MCF 10A (cell line): ENCODE data around the gene ARMH3. TPM values are rescaled to one million over a fixed set of nuclear protein-coding genes. Genes with fewer than 3 reads are reported as not detected.
"Not testable (repeated sequence)": the region's sequence is repeated elsewhere in the genome, so short reads cannot be mapped to it uniquely, and the experiment has no call there.

ENCODE experiments used
- BruUV-seq: library from RNA; stranded (reverse); fragments of 400-500 nt; replicated peaks from 2 replicates; lab custom pipeline; 2021; lab: Mats Ljungman, UMichigan
- CTCF ChIA-PET: fragments of 300-600 bp; sonication (Branson Sonifier 250); formaldehyde crosslinking; extraction: SDS; loops from one replicate; lab custom pipeline; 2021; ENCODE audit warnings: antibody characterized with exemption, inconsistent platforms; lab: Yijun Ruan, JAX
- POLR2A ChIA-PET: fragments of 300-600, 350-650 bp; sonication (Branson Sonifier 250); formaldehyde crosslinking; extraction: SDS; loops from one replicate; lab custom pipeline; 2020; ENCODE audit warnings: antibody characterized with exemption, inconsistent platforms; lab: Yijun Ruan, JAX
- DNase-seq: peaks from one replicate; pipeline ENCODE4 v3.0.0-alpha.2; 2018; ENCODE audit not compliant: unreplicated experiment
- H3K27ac Mint-ChIP-seq: one replicate; pipeline ENCODE4 v1.8.0; 2022; ENCODE audit warnings: mild to moderate bottlenecking, low read depth, mixed read lengths; ENCODE audit not compliant: unreplicated experiment
- H3K27me3 Mint-ChIP-seq: one replicate; pipeline ENCODE4 v1.8.0; 2022; ENCODE audit warnings: mixed read lengths; ENCODE audit not compliant: insufficient read depth, unreplicated experiment
- H3K36me3 Mint-ChIP-seq: one replicate; pipeline ENCODE4 v1.8.0; 2022; ENCODE audit warnings: mild to moderate bottlenecking, moderate library complexity, mixed read lengths; ENCODE audit not compliant: insufficient read depth, unreplicated experiment
- H3K4me1 Mint-ChIP-seq: one replicate; pipeline ENCODE4 v1.8.0; 2022; ENCODE audit warnings: mixed read lengths; ENCODE audit not compliant: insufficient read depth, unreplicated experiment
- H3K4me3 Mint-ChIP-seq: one replicate; pipeline ENCODE4 v1.8.0; 2022; ENCODE audit warnings: mild to moderate bottlenecking, moderate library complexity, mixed read lengths; ENCODE audit not compliant: unreplicated experiment
- H3K9me3 Mint-ChIP-seq: one replicate; pipeline ENCODE4 v1.8.0; 2022; ENCODE audit warnings: mixed read lengths; ENCODE audit not compliant: unreplicated experiment
- intact Hi-C: fragments of 100-400 bp; cut with micrococcal nuclease; formaldehyde crosslinking; loops from 2 replicates; pipeline ENCODE4 v1.14.1; 2022
- total RNA-seq: library from RNA; stranded (reverse); gene quantifications from 2 replicates; pipeline ENCODE4 v1.2.3, GENCODE V29; 2022
- TF ChIP-seq, protein P1 (sequence below): fragments of 200-600 bp; IDR thresholded peaks from one replicate; pipeline ENCODE4 v1.8.0; 2022; ENCODE audit warnings: antibody characterized with exemption, mild to moderate bottlenecking; ENCODE audit not compliant: unreplicated experiment

Gene ARMH3
- total RNA-seq, 1 experiment from 2014 or later = 17.6 TPM

DNA sequence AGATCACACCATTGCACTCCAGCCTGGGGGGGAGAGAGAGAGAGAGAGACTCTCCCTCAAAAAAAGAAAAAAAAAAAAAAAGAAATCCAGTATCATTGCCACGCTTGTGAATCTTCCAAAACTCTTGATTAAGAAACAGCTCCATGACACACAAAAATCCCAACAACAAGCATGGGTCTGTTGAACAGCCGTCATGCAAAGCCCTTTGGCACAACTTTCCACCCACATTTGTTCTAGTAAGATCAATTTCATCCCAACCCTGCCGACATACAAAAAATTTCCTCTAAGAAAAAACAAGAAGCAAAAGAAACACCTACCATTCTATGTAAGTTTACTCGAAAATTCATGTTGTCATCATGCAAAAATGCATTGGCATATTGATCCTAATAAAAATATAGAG, 62.8 kb downstream of the ARMH3 start:
- intact Hi-C loops = no loop called here
- Mint-ChIP-seq H3K27ac (no peak overlapping the region), H3K4me1 (peaks cover 8% of the 10 kb centered on the region), H3K36me3 (peaks cover 82% of the 10 kb centered on the region), H3K27me3 (no peaks in the 10 kb centered on the region), H3K4me3 (no peak overlapping the region), H3K9me3 (no peaks in the 10 kb centered on the region)
- POLR2A ChIA-PET = no interaction called here
- no peak for DNase-seq
- CTCF ChIA-PET = no interaction called here
- TF ChIP-seq, protein P1, sequence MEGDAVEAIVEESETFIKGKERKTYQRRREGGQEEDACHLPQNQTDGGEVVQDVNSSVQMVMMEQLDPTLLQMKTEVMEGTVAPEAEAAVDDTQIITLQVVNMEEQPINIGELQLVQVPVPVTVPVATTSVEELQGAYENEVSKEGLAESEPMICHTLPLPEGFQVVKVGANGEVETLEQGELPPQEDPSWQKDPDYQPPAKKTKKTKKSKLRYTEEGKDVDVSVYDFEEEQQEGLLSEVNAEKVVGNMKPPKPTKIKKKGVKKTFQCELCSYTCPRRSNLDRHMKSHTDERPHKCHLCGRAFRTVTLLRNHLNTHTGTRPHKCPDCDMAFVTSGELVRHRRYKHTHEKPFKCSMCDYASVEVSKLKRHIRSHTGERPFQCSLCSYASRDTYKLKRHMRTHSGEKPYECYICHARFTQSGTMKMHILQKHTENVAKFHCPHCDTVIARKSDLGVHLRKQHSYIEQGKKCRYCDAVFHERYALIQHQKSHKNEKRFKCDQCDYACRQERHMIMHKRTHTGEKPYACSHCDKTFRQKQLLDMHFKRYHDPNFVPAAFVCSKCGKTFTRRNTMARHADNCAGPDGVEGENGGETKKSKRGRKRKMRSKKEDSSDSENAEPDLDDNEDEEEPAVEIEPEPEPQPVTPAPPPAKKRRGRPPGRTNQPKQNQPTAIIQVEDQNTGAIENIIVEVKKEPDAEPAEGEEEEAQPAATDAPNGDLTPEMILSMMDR = no peak
- BruUV-seq = no TSS peak

DNA sequence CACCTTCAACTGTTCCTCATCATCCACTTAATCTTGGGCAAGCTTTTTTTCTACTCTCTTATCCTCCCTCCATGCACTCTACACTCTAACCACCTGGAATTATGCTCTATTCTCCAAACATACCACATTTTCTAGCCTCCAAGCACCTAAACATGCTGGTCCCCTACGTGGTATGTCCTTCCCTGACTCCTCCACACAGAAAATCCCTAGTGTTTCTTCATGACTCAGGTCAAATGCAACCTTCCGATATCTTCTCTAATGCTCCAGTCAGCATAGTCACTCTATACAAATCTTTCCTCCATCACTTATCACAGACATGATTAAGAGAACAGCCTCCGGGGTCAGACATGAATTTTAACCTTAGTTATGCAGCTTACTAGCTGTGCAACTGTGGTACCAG, 68.8 kb downstream of the ARMH3 start:
- no TSS peak for BruUV-seq
- ChIA-PET POLR2A (interaction anchor here (0.7 kb wide), 1 partner anchor 370 kb away, joined by 3 read pairs; no protein-coding TSS in a partner anchor), CTCF (interaction anchor here (0.6 kb wide), 1 partner anchor 160 kb away, joined by 3 read pairs; no protein-coding TSS in a partner anchor)
- Mint-ChIP-seq H3K4me1 (peaks cover 3% of the 10 kb centered on the region), H3K36me3 (peaks cover 46% of the 10 kb centered on the region), H3K27ac (no peak overlapping the region), H3K27me3 (no peaks in the 10 kb centered on the region), H3K9me3 (no peaks in the 10 kb centered on the region), H3K4me3 (no peak overlapping the region)
- DNase-seq = no peak
- TF ChIP-seq, protein P1 = no peak
- intact Hi-C loops = no loop called here

DNA sequence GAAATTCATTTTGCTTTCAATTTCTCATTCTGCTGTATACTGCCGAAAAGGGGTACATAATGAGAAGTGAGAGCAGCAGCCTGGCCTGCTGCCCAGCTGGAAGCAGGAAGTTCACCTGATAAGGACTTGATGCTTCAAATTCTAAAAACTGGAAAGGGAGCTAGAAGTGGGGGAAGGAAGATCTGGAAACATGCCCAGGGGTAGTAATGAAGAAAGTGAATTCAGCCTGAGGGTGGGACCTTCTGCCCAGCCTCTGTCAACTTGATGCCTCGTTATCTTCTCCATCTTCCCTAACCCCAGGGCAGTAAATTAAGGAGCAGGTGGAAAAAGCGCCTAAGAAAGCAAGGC, 69.4 kb downstream of the ARMH3 start:
- H3K4me3 Mint-ChIP-seq = no peak overlapping the region
- no peaks in the 10 kb centered on the region for H3K9me3 Mint-ChIP-seq
- ChIA-PET CTCF (no interaction called here), POLR2A (interaction anchor here (0.7 kb wide), 2 partner anchors 13 to 370 kb away, joined by 3 read pairs; no protein-coding TSS in a partner anchor)
- peaks cover 41% of the 10 kb centered on the region for H3K36me3 Mint-ChIP-seq
- BruUV-seq = no TSS peak
- H3K27me3 Mint-ChIP-seq = no peaks in the 10 kb centered on the region
- H3K4me1 Mint-ChIP-seq = peaks cover 3% of the 10 kb centered on the region
- intact Hi-C loops = no loop called here
- TF ChIP-seq, protein P1 = no peak
- H3K27ac Mint-ChIP-seq = peak overlapping the region; percentile 56
- DNase-seq = no peak

DNA sequence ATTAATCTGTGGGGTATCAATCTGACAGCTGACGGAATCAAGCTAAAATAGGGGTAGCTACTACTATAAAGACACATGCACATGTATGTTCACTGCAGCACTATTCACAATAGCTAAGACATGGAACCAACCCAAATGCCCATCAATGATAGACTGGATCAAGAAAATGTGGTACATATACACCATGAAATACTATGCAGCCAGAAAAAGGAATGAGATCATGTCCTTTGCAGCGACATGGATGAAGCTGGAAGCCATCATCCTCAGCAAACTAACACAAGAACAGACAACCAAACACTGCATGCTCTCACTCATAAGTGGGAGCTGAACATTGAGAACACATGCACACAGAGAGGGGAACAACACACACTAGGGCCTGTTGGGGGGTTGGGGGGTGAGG, 75.3 kb downstream of the ARMH3 start:
- POLR2A ChIA-PET = interaction anchor here (1.7 kb wide), 1 partner anchor 12 kb away, joined by 3 read pairs; no protein-coding TSS in a partner anchor
- H3K9me3 Mint-ChIP-seq, intact Hi-C loops, BruUV-seq, H3K4me1 Mint-ChIP-seq, H3K27me3 Mint-ChIP-seq, H3K4me3 Mint-ChIP-seq, H3K27ac Mint-ChIP-seq, DNase-seq: not testable (repeated sequence)
- CTCF ChIA-PET = interaction anchor here (0.7 to 1.3 kb wide), 2 partner anchors 12 to 140 kb away, joined by 3 read pairs; no protein-coding TSS in a partner anchor
- H3K36me3 Mint-ChIP-seq = peaks cover 20% of the 10 kb centered on the region
